Brain microvascular endothelial cell (primary cell): ENCODE results near the gene SHISA6.

Experiments used
- DNase-seq: peaks from one replicate; pipeline ENCODE4 v3.0.0-alpha.2; 2020
- H3K27ac ChIP-seq: fragments of 250-450 bp; sonication (Bioruptor Pico); 2 replicates; pipeline ENCODE4 v1.5.1; 2020; ENCODE audit warnings: mild to moderate bottlenecking, moderate library complexity
- H3K27me3 ChIP-seq: fragments of 250-450 bp; sonication (Bioruptor Pico); replicated peaks from 2 replicates; pipeline ENCODE4 v1.5.1; 2020; ENCODE audit warnings: mild to moderate bottlenecking
- H3K36me3 ChIP-seq: fragments of 250-450 bp; sonication (Bioruptor Pico); replicated peaks from 2 replicates; pipeline ENCODE4 v1.5.1; 2020; ENCODE audit warnings: mild to moderate bottlenecking
- H3K4me3 ChIP-seq: 2 replicates; pipeline ENCODE4 v1.5.1; 2011; ENCODE audit warnings: low read depth, mild to moderate bottlenecking, control low read depth, low read length, moderate library complexity
- in situ Hi-C: cut with HindIII; loops from 2 replicates; pipeline ENCODE4 v1.10.0; 2017; ENCODE audit warnings: low sequenced_read_pairs, low pct_ligation_motif_present
- TF ChIP-seq, protein P1 (sequence below): IDR thresholded peaks from 2 replicates; pipeline ENCODE4 v1.5.1; 2011; ENCODE audit warnings: low read depth, mild to moderate bottlenecking, moderate library complexity, low read length, control low read depth, inconsistent platforms; ENCODE audit errors: missing control alignments

SHISA6 gene

DNA sequence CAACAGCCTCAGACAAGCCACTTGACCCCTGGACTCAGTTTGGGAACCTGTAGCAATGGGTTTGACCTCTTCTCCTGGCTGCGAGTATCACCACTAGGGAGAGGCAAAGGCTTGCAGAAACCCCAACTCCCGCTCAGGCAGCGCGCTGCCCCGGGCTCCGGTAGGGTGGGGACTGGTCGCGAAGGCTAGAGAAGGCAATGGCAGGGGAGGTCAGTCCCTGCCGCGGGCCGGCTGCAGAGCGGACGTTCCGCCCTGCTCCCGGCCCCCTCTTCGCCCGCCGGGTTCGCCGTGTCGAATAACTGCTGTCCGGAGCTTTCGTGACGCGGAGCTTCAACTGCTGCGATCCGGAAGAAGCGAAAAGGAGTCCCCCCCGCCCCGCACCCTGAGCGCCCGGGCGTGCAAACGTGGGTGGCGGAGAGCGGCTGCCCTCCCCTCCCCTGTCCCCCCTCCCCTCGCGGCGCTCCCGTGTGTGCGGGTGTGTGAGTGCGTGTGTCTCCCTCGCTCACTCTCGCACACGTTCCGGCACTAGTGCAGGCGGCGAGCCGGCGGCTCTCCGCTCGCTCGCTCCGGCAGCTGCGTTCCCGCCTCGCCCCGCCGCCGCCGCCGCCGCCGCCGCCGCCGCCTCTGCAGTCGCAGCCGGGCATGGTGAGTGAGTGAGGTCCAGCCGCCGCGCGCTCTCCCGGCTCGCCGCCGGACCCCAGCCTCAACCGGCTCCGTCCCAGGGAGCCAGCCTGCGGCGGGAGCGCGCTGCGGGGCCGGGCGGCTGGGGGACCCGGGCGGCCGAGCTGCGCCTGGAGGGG lies 772 bp upstream of the SHISA6 start:
- no peaks in the 10 kb centered on the region for H3K36me3 ChIP-seq
- no peak overlapping the region for H3K27ac ChIP-seq
- DNase-seq = no peak
- no peak overlapping the region for H3K4me3 ChIP-seq
- peaks cover 16% of the 10 kb centered on the region for H3K27me3 ChIP-seq
- in situ Hi-C loops = no loop called here
- TF ChIP-seq, protein P1, sequence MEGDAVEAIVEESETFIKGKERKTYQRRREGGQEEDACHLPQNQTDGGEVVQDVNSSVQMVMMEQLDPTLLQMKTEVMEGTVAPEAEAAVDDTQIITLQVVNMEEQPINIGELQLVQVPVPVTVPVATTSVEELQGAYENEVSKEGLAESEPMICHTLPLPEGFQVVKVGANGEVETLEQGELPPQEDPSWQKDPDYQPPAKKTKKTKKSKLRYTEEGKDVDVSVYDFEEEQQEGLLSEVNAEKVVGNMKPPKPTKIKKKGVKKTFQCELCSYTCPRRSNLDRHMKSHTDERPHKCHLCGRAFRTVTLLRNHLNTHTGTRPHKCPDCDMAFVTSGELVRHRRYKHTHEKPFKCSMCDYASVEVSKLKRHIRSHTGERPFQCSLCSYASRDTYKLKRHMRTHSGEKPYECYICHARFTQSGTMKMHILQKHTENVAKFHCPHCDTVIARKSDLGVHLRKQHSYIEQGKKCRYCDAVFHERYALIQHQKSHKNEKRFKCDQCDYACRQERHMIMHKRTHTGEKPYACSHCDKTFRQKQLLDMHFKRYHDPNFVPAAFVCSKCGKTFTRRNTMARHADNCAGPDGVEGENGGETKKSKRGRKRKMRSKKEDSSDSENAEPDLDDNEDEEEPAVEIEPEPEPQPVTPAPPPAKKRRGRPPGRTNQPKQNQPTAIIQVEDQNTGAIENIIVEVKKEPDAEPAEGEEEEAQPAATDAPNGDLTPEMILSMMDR = no peak

DNA sequence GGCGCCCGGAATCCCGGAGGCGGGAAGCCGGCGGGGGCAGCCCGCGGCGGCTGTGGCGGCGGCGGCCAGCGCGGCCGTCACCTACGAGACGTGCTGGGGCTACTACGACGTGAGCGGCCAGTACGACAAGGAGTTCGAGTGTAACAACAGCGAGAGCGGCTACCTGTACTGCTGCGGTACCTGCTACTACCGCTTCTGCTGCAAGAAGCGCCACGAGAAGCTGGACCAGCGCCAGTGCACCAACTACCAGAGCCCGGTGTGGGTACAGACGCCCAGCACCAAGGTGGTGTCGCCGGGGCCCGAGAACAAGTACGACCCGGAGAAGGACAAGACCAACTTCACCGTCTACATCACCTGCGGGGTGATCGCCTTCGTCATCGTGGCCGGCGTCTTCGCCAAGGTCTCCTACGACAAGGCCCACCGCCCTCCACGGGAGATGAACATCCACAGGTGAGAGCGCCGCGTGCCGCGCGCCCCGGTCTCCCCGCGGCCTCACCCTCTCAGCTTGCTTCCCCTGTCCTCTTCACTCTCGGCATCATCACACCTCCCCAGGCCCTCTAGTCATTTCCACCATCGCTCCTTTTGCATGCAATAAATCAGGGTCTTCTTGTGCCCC lies 706 bp downstream of the SHISA6 start:
- no peak for DNase-seq
- peaks cover 16% of the 10 kb centered on the region for H3K27me3 ChIP-seq
- in situ Hi-C loops = no loop called here
- TF ChIP-seq, protein P1 = no peak
- no peak overlapping the region for H3K27ac ChIP-seq
- H3K36me3 ChIP-seq = no peaks in the 10 kb centered on the region
- H3K4me3 ChIP-seq = no peak overlapping the region

DNA sequence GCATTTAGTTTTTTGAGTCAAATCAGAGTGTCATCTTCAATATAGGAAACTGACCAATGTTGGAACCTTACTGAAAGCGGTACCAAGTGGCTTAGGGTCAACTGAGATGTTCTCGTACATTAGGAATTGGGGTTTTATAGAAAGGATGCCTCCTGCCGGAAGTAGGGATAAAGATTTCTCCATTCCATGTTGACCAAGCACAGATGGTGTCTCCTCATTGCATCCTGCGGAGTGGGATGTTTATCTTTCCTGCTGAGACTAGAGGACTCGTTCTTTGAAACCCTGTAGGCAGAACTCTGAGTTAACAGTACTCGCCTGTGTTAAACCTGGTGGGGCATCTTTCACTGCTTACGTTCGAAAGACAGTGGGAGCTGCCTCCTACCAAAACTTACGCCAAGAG lies 1.4 kb downstream of the SHISA6 start:
- Histone ChIP-seq H3K4me3 (no peak overlapping the region), H3K36me3 (no peaks in the 10 kb centered on the region), H3K27me3 (peaks cover 16% of the 10 kb centered on the region), H3K27ac (no peak overlapping the region)
- TF ChIP-seq, protein P1 = no peak
- in situ Hi-C loops = no loop called here
- no peak for DNase-seq

DNA sequence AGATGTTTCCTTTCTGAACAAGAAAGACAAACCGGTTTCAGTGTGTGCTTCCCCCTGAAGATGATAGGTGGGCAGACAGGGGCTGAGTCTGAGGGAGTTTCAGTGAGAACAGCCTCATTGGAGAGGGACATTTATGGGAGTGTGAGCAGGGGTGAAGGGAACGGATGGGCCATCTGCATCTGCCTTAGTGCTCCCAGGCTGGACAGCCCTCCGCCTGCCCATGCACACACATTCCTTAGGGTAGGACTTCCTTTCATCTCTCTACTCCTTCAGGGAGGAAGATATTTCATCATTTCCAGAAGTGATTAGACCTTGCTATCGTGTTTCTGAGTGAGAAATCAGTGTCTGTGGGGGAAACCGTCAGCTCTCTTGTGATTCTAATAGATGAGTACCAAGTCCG lies 3.8 kb downstream of the SHISA6 start:
- no peak for DNase-seq
- TF ChIP-seq, protein P1 = no peak
- H3K27me3 ChIP-seq = peaks cover 15% of the 10 kb centered on the region
- in situ Hi-C loops = no loop called here
- no peak overlapping the region for H3K27ac ChIP-seq
- no peaks in the 10 kb centered on the region for H3K36me3 ChIP-seq
- H3K4me3 ChIP-seq = no peak overlapping the region

DNA sequence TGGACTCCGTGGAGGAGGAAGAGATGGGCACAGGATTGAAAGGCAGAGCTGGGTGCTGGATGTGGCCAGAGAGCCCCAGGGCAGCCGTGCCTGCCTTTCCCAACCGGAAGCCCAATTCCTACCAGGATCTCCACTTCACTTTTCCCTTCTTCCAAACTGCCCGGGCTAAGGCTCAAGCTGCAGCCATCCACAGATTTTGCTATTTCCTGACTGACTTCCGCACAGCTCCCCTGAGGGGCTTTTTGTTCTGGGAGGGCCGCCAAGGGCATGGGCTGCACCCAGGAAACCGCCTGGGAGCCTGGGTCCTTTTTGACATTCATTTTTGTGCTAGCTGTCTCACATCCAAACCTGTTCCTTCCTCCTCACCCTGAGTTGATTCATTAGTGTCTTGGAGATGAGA lies 4.2 kb downstream of the SHISA6 start:
- DNase-seq = no peak
- TF ChIP-seq, protein P1 = no peak
- H3K27ac ChIP-seq = no peak overlapping the region
- no peak overlapping the region for H3K4me3 ChIP-seq
- peaks cover 11% of the 10 kb centered on the region for H3K27me3 ChIP-seq
- in situ Hi-C loops = no loop called here
- no peaks in the 10 kb centered on the region for H3K36me3 ChIP-seq
